OCI-LY1 (cell line): ENCODE data around the gene MRRF.
A peak's percentile ranks its signal among the peaks of the same experiment; 100 is the strongest.

Source experiments
- H2AFZ ChIP-seq: fragments of 200-600 bp; sonication (generic), shearing (Covaris generic); 2 replicates; pipeline ENCODE4 v1.6.0; 2014; ENCODE audit warnings: antibody characterized with exemption, mild to moderate bottlenecking, low read length
- H3F3A ChIP-seq: fragments of 200-600 bp; sonication (generic), shearing (Covaris generic); 2 replicates; pipeline ENCODE4 v1.6.0; 2014; ENCODE audit warnings: mild to moderate bottlenecking, antibody characterized with exemption, low read length, moderate library complexity; ENCODE audit not compliant: insufficient read depth
- H3K27ac ChIP-seq: fragments of 200-600 bp; sonication (generic); 2 replicates; pipeline ENCODE4 v1.5.1; 2014; ENCODE audit warnings: low read length, mixed run types, mild to moderate bottlenecking, low read depth; ENCODE audit not compliant: poor library complexity, severe bottlenecking
- H3K27me3 ChIP-seq: fragments of 200-600 bp; sonication (generic); 2 replicates; pipeline ENCODE4 v1.6.0; 2014; ENCODE audit warnings: antibody characterized with exemption, mild to moderate bottlenecking, low read length, moderate library complexity; ENCODE audit not compliant: insufficient read depth
- H3K36me3 ChIP-seq: fragments of 200-600 bp; sonication (generic); 2 replicates; pipeline ENCODE4 v1.6.1; 2014; ENCODE audit warnings: mild to moderate bottlenecking, antibody characterized with exemption, low read length, moderate library complexity, mixed read lengths; ENCODE audit not compliant: insufficient read depth
- H3K4me1 ChIP-seq: fragments of 200-600 bp; sonication (generic); 2 replicates; pipeline ENCODE4 v1.5.1; 2014; ENCODE audit warnings: mild to moderate bottlenecking, low read length, moderate library complexity; ENCODE audit not compliant: insufficient read depth, severe bottlenecking
- H3K4me2 ChIP-seq: fragments of 200-600 bp; sonication (generic), shearing (Covaris generic); 2 replicates; pipeline ENCODE4 v1.6.1; 2014; ENCODE audit warnings: low read length
- H3K4me3 ChIP-seq: fragments of 200-600 bp; sonication (generic); 2 replicates; pipeline ENCODE4 v1.5.1; 2014; ENCODE audit warnings: low read length, low read depth, mild to moderate bottlenecking, mixed read lengths; ENCODE audit not compliant: poor library complexity, severe bottlenecking
- H3K79me2 ChIP-seq: fragments of 200-600 bp; shearing (Covaris generic); 2 replicates; pipeline ENCODE4 v1.6.1; 2016; ENCODE audit warnings: mixed run types, low read length, mixed read lengths; ENCODE audit not compliant: insufficient read depth
- H3K9ac ChIP-seq: fragments of 200-600 bp; sonication (generic), shearing (Covaris generic); 2 replicates; pipeline ENCODE4 v1.6.1; 2014; ENCODE audit warnings: mild to moderate bottlenecking, low read length, mixed read lengths
- H3K9me2 ChIP-seq: fragments of 200-600 bp; sonication (generic), shearing (Covaris generic); 2 replicates; pipeline ENCODE4 v1.6.1; 2014; ENCODE audit warnings: low read depth, mild to moderate bottlenecking, low read length, mixed read lengths
- H3K9me3 ChIP-seq: fragments of 200-600 bp; shearing (Covaris generic); 2 replicates; pipeline ENCODE4 v1.6.1; 2014; ENCODE audit warnings: low read length, mixed read lengths
- H4K20me1 ChIP-seq: fragments of 200-600 bp; sonication (generic), shearing (Covaris generic); 2 replicates; pipeline ENCODE4 v1.6.0; 2016; ENCODE audit warnings: mild to moderate bottlenecking, low read length; ENCODE audit not compliant: insufficient read depth
- CTCF ChIP-seq: fragments of 200-600 bp; sonication (generic), shearing (Covaris generic); IDR thresholded peaks from 2 replicates; pipeline ENCODE4 v1.5.1; 2017; ENCODE audit warnings: mild to moderate bottlenecking, antibody characterized with exemption, low read length, moderate library complexity, mixed read lengths
- EZH2 ChIP-seq: fragments of 200-600 bp; sonication (generic), shearing (Covaris generic); IDR thresholded peaks from 2 replicates; pipeline ENCODE4 v1.8.0; 2017; ENCODE audit warnings: borderline replicate concordance, mixed run types, mild to moderate bottlenecking, antibody characterized with exemption, low read length, moderate library complexity, mixed read lengths

Gene MRRF

GRCh38 chr9:122349201-122349600, 84.5 kb downstream of the MRRF start:
- no peak for TF ChIP-seq EZH2
- no peak for TF ChIP-seq CTCF
- 0 out of 2 replicates have a peak, but pooled peaks cover 3% of the 10 kb centered on the region for H3K27me3 ChIP-seq
- no peak overlapping the region for H3K9ac ChIP-seq
- no peaks in the 10 kb centered on the region for H3K9me3 ChIP-seq
- no peaks in the 10 kb centered on the region for H3K36me3 ChIP-seq
- H2AFZ ChIP-seq: no peak overlapping the region
- no peak overlapping the region for H3K27ac ChIP-seq
- H3K4me3 ChIP-seq: no peak overlapping the region
- no peak overlapping the region for H3K4me2 ChIP-seq
- no peaks in the 10 kb centered on the region for H3K9me2 ChIP-seq
- no peaks in the 10 kb centered on the region for H4K20me1 ChIP-seq
- no peaks in the 10 kb centered on the region for H3F3A ChIP-seq
- no peaks in the 10 kb centered on the region for H3K79me2 ChIP-seq
- peaks cover 13% of the 10 kb centered on the region for H3K4me1 ChIP-seq

- Histone ChIP-seq H3F3A (no peaks in the 10 kb centered on the region), H3K79me2 (no peaks in the 10 kb centered on the region), H3K4me1 (peaks cover 13% of the 10 kb centered on the region), H3K9ac (no peak overlapping the region), H3K9me3 (no peaks in the 10 kb centered on the region), H3K4me2 (no peak overlapping the region), H3K4me3 (no peak overlapping the region), H4K20me1 (no peaks in the 10 kb centered on the region), H3K36me3 (no peaks in the 10 kb centered on the region), H2AFZ (no peak overlapping the region), H3K9me2 (no peaks in the 10 kb centered on the region), H3K27ac (no peak overlapping the region), H3K27me3 (no peaks in the 10 kb centered on the region)
- TF ChIP-seq CTCF: peak; percentile 94
- no peak for TF ChIP-seq EZH2
Measured at GRCh38 chr9:122350577-122351355, 86.1 kb downstream of the MRRF start.

GRCh38 chr9:122354536-122355199, 90.0 kb downstream of the MRRF start:
- Histone ChIP-seq H3K9me2 (no peaks in the 10 kb centered on the region), H3K36me3 (no peaks in the 10 kb centered on the region; the same call in 1 of the 2 replicates), H3K9me3 (no peaks in the 10 kb centered on the region), H3K27ac (no peak overlapping the region), H3F3A (no peaks in the 10 kb centered on the region), H2AFZ (no peak overlapping the region), H3K9ac (no peak overlapping the region), H3K4me2 (no peak overlapping the region), H3K27me3 (no peaks in the 10 kb centered on the region), H3K79me2 (no peaks in the 10 kb centered on the region), H4K20me1 (no peaks in the 10 kb centered on the region), H3K4me3 (no peak overlapping the region), H3K4me1 (no peaks in the 10 kb centered on the region)
- no peak for TF ChIP-seq CTCF
- TF ChIP-seq EZH2: no peak
